K562 (cell line): ENCODE measurements around the gene COL13A1. TPM values are rescaled to one million over a fixed set of nuclear protein-coding genes. Genes with fewer than 3 reads are reported as not detected.

Source experiments
- CC2D1A ChIP-seq: fragments of 450-650 bp; IDR thresholded peaks from 2 replicates; pipeline ENCODE4 v1.6.1; 2017; ENCODE audit warnings: mild to moderate bottlenecking
- CTBP1 ChIP-seq: fragments of 450-650 bp; IDR thresholded peaks from 2 replicates; pipeline ENCODE4 v1.6.1; 2016; ENCODE audit warnings: borderline replicate concordance
- HNRNPH1 ChIP-seq: fragments of 200-400 bp; formaldehyde crosslinking; optimal IDR thresholded peaks from 2 replicates; pipeline ENCODE3; 2017; ENCODE audit warnings: low read depth, mild to moderate bottlenecking, low read length, moderate library complexity
- MAFF ChIP-seq: IDR thresholded peaks from 2 replicates; pipeline ENCODE4 v1.6.1; 2012; ENCODE audit warnings: low read length, improper control_type of control experiment
- MGA ChIP-seq: fragments of 450-650 bp; IDR thresholded peaks from 2 replicates; pipeline ENCODE4 v1.6.1; 2016; ENCODE audit warnings: mild to moderate bottlenecking, moderate library complexity
- PHF20 ChIP-seq: fragments of 450-650 bp; IDR thresholded peaks from 2 replicates; pipeline ENCODE4 v1.6.1; 2018; ENCODE audit not compliant: partially characterized antibody
- POLR2G ChIP-seq: fragments of 200-400 bp; formaldehyde crosslinking; IDR thresholded peaks from 2 replicates; pipeline ENCODE4 v1.6.1; 2017; ENCODE audit warnings: low read depth, mild to moderate bottlenecking, antibody characterized with exemption, low read length, moderate library complexity
- RUNX1 ChIP-seq: sonication (generic); IDR thresholded peaks from 2 replicates; pipeline ENCODE4 v1.6.1; 2016; ENCODE audit warnings: antibody characterized with exemption, low read depth
- SLC30A9 ChIP-seq: fragments of 250-450 bp; sonication (Bioruptor Pico); IDR thresholded peaks from 2 replicates; pipeline ENCODE4 v1.8.0; 2022; ENCODE audit warnings: mild to moderate bottlenecking, moderate library complexity
- TFAP4 ChIP-seq: sonication (generic); formaldehyde crosslinking; IDR thresholded peaks from 2 replicates; pipeline ENCODE4 v1.8.0; 2022; ENCODE audit warnings: missing genetic modification reagents, mild to moderate bottlenecking, moderate library complexity, borderline replicate concordance
- TRIM24 ChIP-seq, 2 experiments: fragments of 450-650 bp; IDR thresholded peaks; 2 replicates each; pipeline ENCODE4 v1.6.1; 2016
- VEZF1 ChIP-seq: fragments of 200-800 bp; sonication (Bioruptor generic); IDR thresholded peaks from 2 replicates; pipeline ENCODE4 v1.6.1; 2017; ENCODE audit warnings: missing genetic modification characterization, missing compliant biosample characterization
- ZBED1 ChIP-seq: IDR thresholded peaks from 2 replicates; pipeline ENCODE4 v1.6.1; 2014
- ZNF764 ChIP-seq: fragments of 250-450 bp; sonication (Bioruptor Pico); IDR thresholded peaks from 2 replicates; pipeline ENCODE4 v1.4.0; 2020; ENCODE audit warnings: low read depth, mild to moderate bottlenecking, moderate library complexity
- polyA plus RNA-seq, 8 experiments: library from polyadenylated mRNA; depleted of rRNA in 4 of 8; stranded (reverse) in 5 of 8; unstranded in 3 of 8; fragments of >200 nt; fragmentation: Nextera tagmentation in 2 of 8; fragmentation: Illumina TruSeq in 1 of 8; extraction: Ambion mirVana in 2 of 8; extraction: Trizol in 1 of 8; gene quantifications; 2 replicates each; pipeline versions ENCODE4 v1.2.1 to v1.2.3, GENCODE V29; 2011 to 2014; ENCODE audit warnings: inconsistent platforms in 1 of 8, missing spikeins in 1 of 8
- total RNA-seq, 7 experiments: library from RNA; depleted of rRNA in 6 of 7; stranded (reverse); fragments of >200 nt in 6 of 7; fragmentation: Illumina TruSeq in 2 of 7; extraction: Trizol in 2 of 7; gene quantifications; 2 replicates each; pipeline versions ENCODE4 v1.2.1 to v1.2.3, GENCODE V29; 2011 to 2021; ENCODE audit warnings: low replicate concordance in 1 of 7

The COL13A1 gene
- total and polyA plus RNA-seq, 9 of the 15 experiments (the other 6 are each of a cell fraction or from before 2014, with no cell fraction given), result not detected

GRCh38 chr10:69914398-69915214 is 112.9 kb downstream of the COL13A1 start (continued):
- TF ChIP-seq VEZF1 (CRISPR knock-in tag) (no peak), RUNX1 (no peak), CTBP1 (peak; percentile 39; the same call in 1 of the 2 replicates), TFAP4 (CRISPR knock-in tag) (0 out of 2 replicates have a peak, but pooled peaks have one; percentile 32), PHF20 (no peak), SLC30A9 (no peak), HNRNPH1 (no peak), MGA (no peak), POLR2G (no peak), ZBED1 (no peak), CC2D1A (peak; percentile 63; the same call in 1 of the 2 replicates), ZNF764 (CRISPR knock-in tag) (no peak), TRIM24 (IDR thresholded peaks at IDR 0.05) (no peak), MAFF (no peak)
